Pancreas (tissue), 10 donors: ENCODE results near the gene CTNNA3. TPM values are rescaled to one million over a fixed set of nuclear protein-coding genes. Genes with fewer than 3 reads are reported as not detected.

Source experiments
- ATAC-seq, 4 donors: fragments of 200-7000 bp; cut with Tn5 transposase; one replicate each; pipeline versions ENCODE4 v1.8.0 to v1.9.1; 2020; ENCODE audit warnings: mild to moderate bottlenecking in 4 of 4, moderate library complexity in 4 of 4
- DNase-seq, 6 donors: peaks; one replicate each; pipeline ENCODE4 v3.0.0-alpha.2; 2020
- FAIRE-seq: peaks from 2 replicates; lab custom pipeline; 2012; peaks lifted over from hg19 to GRCh38; lab: Jason Lieb, UNC
- H3K27ac ChIP-seq, 4 donors: fragments of 200-600 bp; sonication (generic); 1 replicate in 3 of 4; 2 replicates in 1 of 4; pipeline versions ENCODE4 v1.5.0 to v1.8.0; 2020
- H3K27me3 ChIP-seq, 4 donors: fragments of 200-600 bp; one replicate each; pipeline ENCODE4 v1.8.0; 2021
- H3K36me3 ChIP-seq, 3 donors: fragments of 200-600 bp; sonication (generic) in 1 of 3; one replicate each; pipeline versions ENCODE4 v1.5.0 to v1.8.0; 2020 to 2021
- H3K4me1 ChIP-seq, 3 donors: fragments of 200-600 bp; one replicate each; pipeline ENCODE4 v1.8.0; 2021
- H3K4me3 ChIP-seq, 4 donors: fragments of 200-600 bp; sonication (generic) in 2 of 4; one replicate each; pipeline versions ENCODE4 v1.5.0 to v1.8.0; 2020 to 2021
- H3K9me3 ChIP-seq, 4 donors: fragments of 200-600 bp; one replicate each; pipeline ENCODE4 v1.8.0; 2021
- WGBS, 2 donors: extraction: QIAGEN DNeasy Blood & Tissue Kit; methylation state at CpG; one replicate each; pipeline ENCODE4 v1.1.7; 2013; 5-methylcytosine and 5-hydroxymethylcytosine counted together
- intact Hi-C, 3 donors: fragments of 100-400 bp; cut with DNase I; formaldehyde crosslinking; loops; one replicate each; pipeline versions ENCODE4 v1.11.1 to v1.14.2; 2022
- polyA plus RNA-seq, 2 donors: library from polyadenylated mRNA; stranded (reverse); fragments of 200-250 nt; gene quantifications; one replicate each; pipeline ENCODE4 v1.2.3, GENCODE V29; 2013
- total RNA-seq, 6 donors: library from RNA; stranded (reverse); fragmentation: NEBNext Ultra II Directional in 4 of 6; extraction: Animal tissue kit (Norgen Biotek cat#: 25700) in 4 of 6; gene quantifications; one replicate each; pipeline versions ENCODE4 v1.2.1 to v1.2.4, GENCODE V29; 2021 to 2023
- TF ChIP-seq, protein P1 (sequence below), 4 donors: fragments of 200-600 bp; sonication (generic) in 3 of 4; IDR thresholded peaks; one replicate each; pipeline versions ENCODE4 v1.5.0 to v1.8.0; 2021; ENCODE audit warnings: antibody characterized with exemption in 4 of 4
- donor health status: healthy with polysubstance abuse.
- donor health status: DM: no; HTN: no; CAD: no; lungs with moderate emphysema.
- donor health status: DM: no; HTN: no; CAD: no.
- donor health status: control.
- donor health status: control.
- donor health status: Bipolar disorder and iron deficiency.
- donor health status: DM: yes; HTN: yes; CAD: no.
- donor health status: DM: no; HTN: no; CAD: no.
- donor health status: DM: no; HTN: no; CAD: no.
- donor health status: DM: yes; HTN: yes; CAD: no.

The CTNNA3 gene
- total and polyA plus RNA-seq, 8 donors, result 0.02 to 0.83 (median 0.21) TPM

DNA sequence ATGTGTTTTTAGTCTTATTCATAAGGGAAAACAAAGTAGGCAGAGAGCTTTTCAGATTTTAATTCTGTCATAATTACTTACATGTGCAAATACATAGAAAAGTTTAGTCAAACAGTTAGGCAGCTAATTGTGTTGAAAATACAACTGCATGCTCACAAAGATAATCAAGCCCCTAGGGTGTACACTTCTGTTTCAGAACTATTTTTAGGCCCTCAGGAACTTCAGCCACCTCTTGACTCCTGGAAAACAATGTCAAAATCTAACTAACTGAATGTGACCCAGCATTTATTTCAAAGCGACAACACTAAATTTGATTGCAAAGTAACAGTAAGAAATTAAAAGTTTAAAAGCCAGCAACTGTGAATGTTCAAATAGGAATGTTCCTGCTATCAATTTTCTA lies 1369.1 kb downstream of the CTNNA3 start:
- intact Hi-C loops, result no loop called here
- Histone ChIP-seq H3K36me3 (no peaks in the 10 kb centered on the region), H3K27ac (no peak overlapping the region), H3K9me3 (no peaks in the 10 kb centered on the region), H3K27me3 (no peaks in the 10 kb centered on the region), H3K4me3 (no peak overlapping the region), H3K4me1 (no peaks in the 10 kb centered on the region)
- WGBS, 2 donors, result 92 to 93% methylated on average over 1 of the region's 1 CpG
- DNase-seq (no peak), ATAC-seq (no peak), FAIRE-seq (no peak)
- TF ChIP-seq, protein P1, sequence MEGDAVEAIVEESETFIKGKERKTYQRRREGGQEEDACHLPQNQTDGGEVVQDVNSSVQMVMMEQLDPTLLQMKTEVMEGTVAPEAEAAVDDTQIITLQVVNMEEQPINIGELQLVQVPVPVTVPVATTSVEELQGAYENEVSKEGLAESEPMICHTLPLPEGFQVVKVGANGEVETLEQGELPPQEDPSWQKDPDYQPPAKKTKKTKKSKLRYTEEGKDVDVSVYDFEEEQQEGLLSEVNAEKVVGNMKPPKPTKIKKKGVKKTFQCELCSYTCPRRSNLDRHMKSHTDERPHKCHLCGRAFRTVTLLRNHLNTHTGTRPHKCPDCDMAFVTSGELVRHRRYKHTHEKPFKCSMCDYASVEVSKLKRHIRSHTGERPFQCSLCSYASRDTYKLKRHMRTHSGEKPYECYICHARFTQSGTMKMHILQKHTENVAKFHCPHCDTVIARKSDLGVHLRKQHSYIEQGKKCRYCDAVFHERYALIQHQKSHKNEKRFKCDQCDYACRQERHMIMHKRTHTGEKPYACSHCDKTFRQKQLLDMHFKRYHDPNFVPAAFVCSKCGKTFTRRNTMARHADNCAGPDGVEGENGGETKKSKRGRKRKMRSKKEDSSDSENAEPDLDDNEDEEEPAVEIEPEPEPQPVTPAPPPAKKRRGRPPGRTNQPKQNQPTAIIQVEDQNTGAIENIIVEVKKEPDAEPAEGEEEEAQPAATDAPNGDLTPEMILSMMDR (IDR thresholded peaks at IDR 0.05), result no peak

DNA sequence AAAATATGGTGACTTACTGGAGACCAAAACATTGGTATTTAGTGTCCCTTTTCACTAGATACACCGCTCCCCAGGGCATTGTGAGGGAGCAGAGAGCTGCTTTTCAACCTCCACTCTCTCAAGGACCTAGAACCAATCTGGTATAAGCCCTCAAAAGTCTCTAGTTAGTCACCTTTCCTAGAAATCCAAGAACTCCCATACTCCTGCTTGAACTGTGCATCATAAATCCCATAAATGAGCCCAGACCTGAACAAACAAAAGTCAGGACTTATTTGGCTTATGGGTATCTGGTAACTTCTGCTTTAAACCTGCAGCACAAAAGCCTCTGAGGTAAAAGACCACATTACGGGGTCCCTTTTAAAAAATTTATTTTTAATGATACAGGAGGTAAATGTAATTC lies 1373.2 kb downstream of the CTNNA3 start:
- H3K4me1 ChIP-seq, result no peaks in the 10 kb centered on the region
- H3K27me3 ChIP-seq, result no peaks in the 10 kb centered on the region
- H3K4me3 ChIP-seq, result no peak overlapping the region
- ATAC-seq (peak in 1 of 4 donors; percentile 25), DNase-seq (no peak), FAIRE-seq (no peak)
- TF ChIP-seq, protein P1 (IDR thresholded peaks at IDR 0.05), result no peak
- 87 to 96% methylated on average over 2 of the region's 2 CpGs for WGBS, 2 donors
- H3K9me3 ChIP-seq, result no peaks in the 10 kb centered on the region
- no peaks in the 10 kb centered on the region for H3K36me3 ChIP-seq
- H3K27ac ChIP-seq, result peak overlapping the region in 1 of 4 donors; percentile 12
- intact Hi-C loops, result no loop called here

DNA sequence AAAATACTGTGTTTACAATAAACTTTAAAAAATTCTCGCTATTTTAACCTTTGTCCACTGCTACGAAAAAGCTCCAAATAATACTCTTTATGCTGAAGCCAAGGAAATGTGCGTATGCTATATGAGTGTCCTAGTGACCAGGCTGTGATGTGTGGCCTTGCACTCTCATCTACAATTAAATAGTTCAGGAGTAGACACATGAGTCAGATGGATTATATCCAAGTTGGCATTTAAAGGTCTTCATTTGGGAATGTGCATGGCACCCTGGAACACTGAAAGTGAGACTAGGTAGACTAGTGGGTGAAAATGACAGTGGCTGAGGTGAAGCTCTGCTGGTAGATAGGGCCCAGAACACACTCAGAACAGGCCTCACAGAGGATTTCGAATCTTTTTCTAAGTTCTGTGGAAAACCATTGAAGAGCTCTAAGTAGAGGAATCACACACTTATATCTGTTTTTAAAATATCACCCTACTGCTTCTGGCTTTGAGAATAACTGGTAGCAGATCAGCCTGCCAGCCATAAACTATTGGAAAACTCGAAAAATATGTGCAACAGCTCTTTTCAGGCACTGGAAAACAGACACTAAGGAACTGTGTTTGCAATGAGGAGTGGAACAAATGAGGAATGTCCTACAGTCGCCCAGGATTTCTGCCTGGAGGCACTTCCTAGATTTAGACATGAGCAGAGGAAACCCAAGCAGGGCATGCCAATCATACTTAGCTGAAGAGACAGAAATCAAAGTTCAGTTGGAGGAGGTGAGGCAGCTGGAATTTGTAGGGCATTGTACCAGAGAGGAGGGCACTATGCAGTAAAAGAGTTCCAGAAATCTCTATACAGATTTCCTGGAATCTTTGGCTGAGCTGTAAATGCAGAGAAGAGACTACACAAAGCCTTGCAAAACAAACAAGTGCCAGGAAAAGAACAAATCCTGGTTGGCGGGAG lies 1374.0 kb downstream of the CTNNA3 start:
- WGBS, 2 donors, result 69 to 78% methylated on average over 7 of the region's 7 CpGs
- H3K4me1 ChIP-seq, result no peaks in the 10 kb centered on the region

DNA sequence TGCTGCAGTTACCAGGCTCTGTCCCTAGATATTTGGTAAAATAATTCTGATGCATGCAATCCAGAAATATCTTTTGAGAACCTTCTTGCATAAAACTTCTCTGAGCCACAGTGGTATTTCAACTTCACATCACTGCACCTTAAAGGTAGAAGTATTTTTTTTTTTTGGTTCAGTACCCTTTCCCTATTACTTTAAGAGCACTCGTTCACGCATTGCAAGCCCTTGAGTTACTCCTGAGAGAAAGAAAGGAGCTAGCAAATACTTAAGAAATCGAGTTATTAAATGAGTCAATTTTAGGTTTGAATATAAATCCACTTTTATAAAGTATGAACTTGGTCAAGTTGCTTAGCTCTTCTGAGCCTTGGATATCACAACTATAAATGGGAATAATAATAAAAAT lies 1377.2 kb downstream of the CTNNA3 start:
- intact Hi-C loops, result no loop called here
- WGBS, 2 donors, result 69 to 84% methylated on average over 3 of the region's 3 CpGs
- no peaks in the 10 kb centered on the region for H3K36me3 ChIP-seq
- TF ChIP-seq, protein P1 (IDR thresholded peaks at IDR 0.05), result no peak
- H3K4me1 ChIP-seq, result no peaks in the 10 kb centered on the region
- no peaks in the 10 kb centered on the region for H3K9me3 ChIP-seq
- no peak overlapping the region for H3K27ac ChIP-seq
- DNase-seq, result no peak
- H3K27me3 ChIP-seq, result no peaks in the 10 kb centered on the region
- no peak overlapping the region for H3K4me3 ChIP-seq
- no peak for ATAC-seq
- no peak for FAIRE-seq

More for the DNA sequence above, 1374.0 kb downstream of the CTNNA3 start:
- no peaks in the 10 kb centered on the region for H3K36me3 ChIP-seq
- no peaks in the 10 kb centered on the region for H3K27me3 ChIP-seq
- no peak overlapping the region for H3K4me3 ChIP-seq
- no peaks in the 10 kb centered on the region for H3K9me3 ChIP-seq
- intact Hi-C loops, result no loop called here
- FAIRE-seq (no peak), DNase-seq (peak in 1 of 6 donors; percentile 14), ATAC-seq (peak in 2 of 4 donors; percentile 75 to 93)
- peak overlapping the region in 1 of 4 donors; percentile 12 for H3K27ac ChIP-seq
- TF ChIP-seq, protein P1 (IDR thresholded peaks at IDR 0.05), result no peak

DNA sequence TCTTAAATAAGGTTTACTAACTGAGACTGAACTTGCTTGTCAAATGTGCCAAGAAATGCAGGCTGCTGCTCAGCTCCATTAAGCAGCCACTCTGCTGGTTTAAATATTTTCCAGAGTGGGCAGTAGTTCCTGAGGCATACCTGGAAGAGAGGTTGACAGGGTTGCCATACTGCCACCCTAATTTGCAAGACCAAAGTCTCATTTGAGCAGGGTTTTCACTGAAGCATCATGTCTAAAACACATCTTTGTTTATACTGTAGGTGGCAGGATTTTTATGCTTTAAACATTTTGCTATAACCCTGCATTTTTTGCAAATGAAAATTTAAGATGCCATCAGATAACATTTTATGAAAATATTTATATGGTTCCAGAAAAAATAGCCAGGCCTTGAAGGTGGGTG lies 1388.2 kb downstream of the CTNNA3 start:
- Histone ChIP-seq H3K4me1 (no peaks in the 10 kb centered on the region), H3K27me3 (no peaks in the 10 kb centered on the region), H3K4me3 (no peak overlapping the region), H3K9me3 (no peaks in the 10 kb centered on the region), H3K27ac (no peak overlapping the region), H3K36me3 (no peaks in the 10 kb centered on the region)
- no peak for FAIRE-seq
- TF ChIP-seq, protein P1 (IDR thresholded peaks at IDR 0.05), result no peak
- no peak for DNase-seq
- intact Hi-C loops, result no loop called here
- ATAC-seq, result no peak
